ENCODE data around the gene TTLL4.
"Not testable (repeated sequence)": the region's sequence is repeated elsewhere in the genome, so short reads cannot be mapped to it uniquely, and the experiment has no call there.

TTLL4 gene

GRCh38 chr2:218756599-218757377, 46.2 kb downstream of the TTLL4 start:
- TF ChIP-seq CTCF (IDR thresholded peaks at IDR 0.05; ENCODE audit: low read depth, low read length) (no peak), POLR2A (IDR thresholded peaks at IDR 0.05; ENCODE audit: extremely low read depth, insufficient read length) (no peak), MYC (IDR thresholded peaks at IDR 0.05; ENCODE audit: low read depth, low read length) (no peak), MAX (IDR thresholded peaks at IDR 0.05; ENCODE audit: low read depth, low read length) (no peak)
- DNase-seq (ENCODE audit: low read depth): no peak
- H3K4me3 ChIP-seq (ENCODE audit: low read depth, low read length): no peak overlapping the region

GRCh38 chr2:218761795-218762194, 51.2 kb downstream of the TTLL4 start:
- no peak overlapping the region for H3K4me3 ChIP-seq (ENCODE audit: low read depth, low read length)
- DNase-seq (ENCODE audit: low read depth): no peak
- TF ChIP-seq POLR2A (IDR thresholded peaks at IDR 0.05; ENCODE audit: extremely low read depth, insufficient read length) (no peak), MAX (IDR thresholded peaks at IDR 0.05; ENCODE audit: low read depth, low read length) (no peak)

- not testable (repeated sequence) for H3K4me3 ChIP-seq (ENCODE audit: low read depth, low read length); DNase-seq (ENCODE audit: low read depth)
Measured at GRCh38 chr2:218772759-218773158, 62.1 kb downstream of the TTLL4 start.

GRCh38 chr2:218773881-218774280, 63.2 kb downstream of the TTLL4 start:
- TF ChIP-seq MYC (IDR thresholded peaks at IDR 0.05; ENCODE audit: low read depth, low read length): no peak
- TF ChIP-seq MAX (IDR thresholded peaks at IDR 0.05; ENCODE audit: low read depth, low read length): no peak
- TF ChIP-seq POLR2A (IDR thresholded peaks at IDR 0.05; ENCODE audit: extremely low read depth, insufficient read length): no peak
- no peak for TF ChIP-seq CTCF (IDR thresholded peaks at IDR 0.05; ENCODE audit: low read depth, low read length)
- no peak for DNase-seq (ENCODE audit: low read depth)
- no peak overlapping the region for H3K4me3 ChIP-seq (ENCODE audit: low read depth, low read length)

GRCh38 chr2:218776488-218776887, 65.9 kb downstream of the TTLL4 start:
- peak; percentile 33 for DNase-seq (ENCODE audit: low read depth)
- TF ChIP-seq POLR2A (IDR thresholded peaks at IDR 0.05; ENCODE audit: extremely low read depth, insufficient read length) (no peak), MAX (IDR thresholded peaks at IDR 0.05; ENCODE audit: low read depth, low read length) (no peak), CTCF (IDR thresholded peaks at IDR 0.05; ENCODE audit: low read depth, low read length) (no peak), MYC (IDR thresholded peaks at IDR 0.05; ENCODE audit: low read depth, low read length) (no peak)
- H3K4me3 ChIP-seq (ENCODE audit: low read depth, low read length): no peak overlapping the region

- DNase-seq (ENCODE audit: low read depth): no peak
- no peak for TF ChIP-seq POLR2A (IDR thresholded peaks at IDR 0.05; ENCODE audit: extremely low read depth, insufficient read length)
- no peak for TF ChIP-seq CTCF (IDR thresholded peaks at IDR 0.05; ENCODE audit: low read depth, low read length)
- no peak for TF ChIP-seq MYC (IDR thresholded peaks at IDR 0.05; ENCODE audit: low read depth, low read length)
- no peak for TF ChIP-seq MAX (IDR thresholded peaks at IDR 0.05; ENCODE audit: low read depth, low read length)
- no peak overlapping the region for H3K4me3 ChIP-seq (ENCODE audit: low read depth, low read length)
Measured at GRCh38 chr2:218777276-218777990, 66.8 kb downstream of the TTLL4 start.

Measured in NB4 (cell line).